CD4-positive, alpha-beta T cell (primary cell): ENCODE measurements around the gene PIK3R6. TPM values are rescaled to one million over a fixed set of nuclear protein-coding genes. Genes with fewer than 3 reads are reported as not detected.

Experiments used
- ATAC-seq: fragments of 200-7000 bp; cut with Tn5 transposase; one replicate; pipeline ENCODE4 v1.10.0; 2022; ENCODE audit warnings: mild to moderate bottlenecking; ENCODE audit not compliant: poor library complexity
- CTCF ChIA-PET: fragments of 350-600 bp; sonication (Branson Sonifier 250); formaldehyde crosslinking; loops from one replicate; lab custom pipeline; 2021; ENCODE audit warnings: antibody characterized with exemption, inconsistent platforms; lab: Charles Lee
- POLR2A ChIA-PET: fragments of 350-600 bp; sonication (Branson Sonifier 250); formaldehyde crosslinking; loops from one replicate; lab custom pipeline; 2021; ENCODE audit warnings: antibody characterized with exemption, inconsistent platforms; lab: Charles Lee
- DNase-seq, 14 experiments: peaks; one replicate each; pipeline ENCODE4 v3.0.0-alpha.2; 2013 to 2020; ENCODE audit warnings: mixed read lengths in 2 of 14
- H3K27ac ChIP-seq, 2 donors: one replicate each; pipeline versions ENCODE4 v1.5.1 to v1.7.0; 2013; ENCODE audit warnings: low read length in 2 of 2, low read depth in 1 of 2, mild to moderate bottlenecking in 1 of 2
- H3K27me3 ChIP-seq, 2 experiments: 1 replicate in 1 of 2; 2 replicates in 1 of 2; pipeline versions ENCODE4 v1.6.1 to v1.7.0; 2013; ENCODE audit warnings: low read length in 2 of 2, control low read depth in 1 of 2, mild to moderate bottlenecking in 1 of 2, moderate library complexity in 1 of 2; ENCODE audit not compliant: insufficient read depth in 2 of 2, control insufficient read depth in 1 of 2
- H3K36me3 ChIP-seq: one replicate; pipeline ENCODE4 v1.6.1; 2013; ENCODE audit warnings: low read length, control low read depth; ENCODE audit not compliant: insufficient read depth
- H3K4me1 ChIP-seq: one replicate; pipeline ENCODE4 v1.6.1; 2013; ENCODE audit warnings: low read length, control low read depth; ENCODE audit not compliant: insufficient read depth
- H3K4me3 ChIP-seq: one replicate; pipeline ENCODE4 v1.5.1; 2013; ENCODE audit warnings: mild to moderate bottlenecking, low read length, moderate library complexity
- H3K9me3 ChIP-seq, 2 experiments: 1 replicate in 1 of 2; 2 replicates in 1 of 2; pipeline versions ENCODE4 v1.6.1 to v1.7.0; 2013; ENCODE audit warnings: low read length in 2 of 2, mild to moderate bottlenecking in 2 of 2, control low read depth in 1 of 2, moderate library complexity in 1 of 2; ENCODE audit not compliant: control insufficient read depth in 1 of 2, insufficient read depth in 1 of 2
- H3K27ac Mint-ChIP-seq: one replicate; pipeline ENCODE4 v1.8.0; 2020; ENCODE audit warnings: mixed read lengths
- H3K27me3 Mint-ChIP-seq: one replicate; pipeline ENCODE4 v1.8.0; 2021; ENCODE audit warnings: mixed read lengths
- H3K36me3 Mint-ChIP-seq: one replicate; pipeline ENCODE4 v1.8.0; 2021; ENCODE audit warnings: low read depth, mixed read lengths
- H3K4me1 Mint-ChIP-seq: one replicate; pipeline ENCODE4 v1.8.0; 2021; ENCODE audit warnings: low read depth, mixed read lengths
- H3K4me3 Mint-ChIP-seq: one replicate; pipeline ENCODE4 v1.8.0; 2020; ENCODE audit warnings: mild to moderate bottlenecking, mixed read lengths
- H3K9me3 Mint-ChIP-seq: one replicate; pipeline ENCODE4 v1.8.0; 2020; ENCODE audit warnings: mixed read lengths
- CTCF ChIP-seq: fragments of 200-600 bp; IDR thresholded peaks from one replicate; pipeline ENCODE4 v1.8.0; 2022; ENCODE audit warnings: antibody characterized with exemption, mild to moderate bottlenecking
- intact Hi-C, 2 experiments: fragments of 100-400 bp; cut with DNase I in 1 of 2; cut with micrococcal nuclease in 1 of 2; formaldehyde crosslinking; loops; one replicate each; pipeline versions ENCODE4 v1.15.1 to v1.9.0; 2023 to 2025; cut with DNase I, micrococcal nuclease
- total RNA-seq, 174 experiments: library from RNA in 2 of 174; stranded (reverse) in 2 of 174; gene quantifications; one replicate each; pipeline ENCODE4 v1.2.3 and lab custom pipeline; 2021 to 2026

The PIK3R6 gene
- total RNA-seq, 2 experiments from 2014 or later = 0.50 to 0.60 TPM

- H3K27me3 ChIP-seq = no peaks in the 10 kb centered on the region
- Mint-ChIP-seq H3K4me3 (no peak overlapping the region), H3K9me3 (no peaks in the 10 kb centered on the region), H3K4me1 (no peaks in the 10 kb centered on the region), H3K27ac (no peak overlapping the region), H3K36me3 (no peaks in the 10 kb centered on the region), H3K27me3 (no peaks in the 10 kb centered on the region)
- DNase-seq (no peak), ATAC-seq (no peak)
- POLR2A ChIA-PET = no interaction called here
- no peaks in the 10 kb centered on the region for H3K9me3 ChIP-seq
- no peaks in the 10 kb centered on the region for H3K36me3 ChIP-seq
- H3K4me1 ChIP-seq = no peaks in the 10 kb centered on the region
- H3K4me3 ChIP-seq = no peak overlapping the region
- no peak overlapping the region for H3K27ac ChIP-seq
- intact Hi-C loops = no loop called here
- no peak for TF ChIP-seq CTCF
- CTCF ChIA-PET = no interaction called here
Measured at GRCh38 chr17:8838551-8839095, 28.9 kb downstream of the PIK3R6 start.

- Mint-ChIP-seq H3K4me1 (no peaks in the 10 kb centered on the region), H3K27me3 (no peaks in the 10 kb centered on the region), H3K36me3 (no peaks in the 10 kb centered on the region), H3K9me3 (no peaks in the 10 kb centered on the region), H3K27ac (no peak overlapping the region), H3K4me3 (no peak overlapping the region)
- DNase-seq (no peak), ATAC-seq (no peak)
- H3K27ac ChIP-seq = no peak overlapping the region
- H3K4me1 ChIP-seq = no peaks in the 10 kb centered on the region
- no peaks in the 10 kb centered on the region for H3K9me3 ChIP-seq
- no peaks in the 10 kb centered on the region for H3K27me3 ChIP-seq
- H3K36me3 ChIP-seq = no peaks in the 10 kb centered on the region
- H3K4me3 ChIP-seq = no peak overlapping the region
- POLR2A ChIA-PET = interaction anchor here (0.6 kb wide), 1 partner anchor 27 kb away, joined by 4 read pairs; no protein-coding TSS in a partner anchor
- TF ChIP-seq CTCF = no peak
- CTCF ChIA-PET = no interaction called here
- intact Hi-C loops = no loop called here
Measured at GRCh38 chr17:8837563-8838075, 29.9 kb downstream of the PIK3R6 start.

GRCh38 chr17:8836821-8837562 lies 30.5 kb downstream of the PIK3R6 start:
- no peaks in the 10 kb centered on the region for H3K9me3 ChIP-seq
- ChIA-PET CTCF (no interaction called here), POLR2A (interaction anchor here (0.6 kb wide), 1 partner anchor 27 kb away, joined by 4 read pairs; no protein-coding TSS in a partner anchor)
- H3K4me3 ChIP-seq = no peak overlapping the region
- no peak overlapping the region for H3K27ac ChIP-seq
- intact Hi-C loops = no loop called here
- Mint-ChIP-seq H3K4me3 (no peak overlapping the region), H3K4me1 (no peaks in the 10 kb centered on the region), H3K36me3 (no peaks in the 10 kb centered on the region), H3K27ac (no peak overlapping the region), H3K27me3 (no peaks in the 10 kb centered on the region), H3K9me3 (no peaks in the 10 kb centered on the region)
- no peaks in the 10 kb centered on the region for H3K4me1 ChIP-seq
- DNase-seq = no peak
- no peak for TF ChIP-seq CTCF
- H3K27me3 ChIP-seq = no peaks in the 10 kb centered on the region
- no peaks in the 10 kb centered on the region for H3K36me3 ChIP-seq
- ATAC-seq = no peak
